HG03159 (cell line): ENCODE results near the gene SEC63.

Experiments
- ATAC-seq: cut with Tn5 transposase; IDR thresholded peaks from one replicate; pipeline ENCODE4 v1.9.1; 2021; ENCODE audit warnings: mild to moderate bottlenecking, moderate library complexity; ENCODE audit not compliant: unreplicated experiment

The SEC63 gene

GRCh38 chr6:107822176-107823046 lies 135.6 kb downstream of the SEC63 start:
- peak; percentile 47 for ATAC-seq

DNA sequence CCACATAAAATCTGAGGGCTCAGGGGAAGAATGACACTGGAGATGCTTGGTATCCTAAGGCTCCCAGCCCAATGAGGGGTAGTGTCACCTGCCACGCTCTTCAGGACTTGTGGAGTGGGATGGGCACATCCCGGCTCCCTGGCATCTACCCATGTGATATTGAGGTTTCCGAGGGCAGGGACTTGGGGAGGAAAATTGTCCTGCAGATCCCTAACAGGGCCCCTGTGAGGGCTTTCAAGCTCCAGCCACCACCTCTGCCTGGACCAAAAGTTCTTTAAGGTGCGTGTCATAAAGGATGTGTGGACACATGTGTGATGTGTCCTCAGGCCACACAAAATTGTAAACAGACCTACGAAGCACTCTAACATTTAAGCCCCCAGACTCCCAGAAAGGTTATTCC lies 136.4 kb downstream of the SEC63 start:
- ATAC-seq, result no peak

DNA sequence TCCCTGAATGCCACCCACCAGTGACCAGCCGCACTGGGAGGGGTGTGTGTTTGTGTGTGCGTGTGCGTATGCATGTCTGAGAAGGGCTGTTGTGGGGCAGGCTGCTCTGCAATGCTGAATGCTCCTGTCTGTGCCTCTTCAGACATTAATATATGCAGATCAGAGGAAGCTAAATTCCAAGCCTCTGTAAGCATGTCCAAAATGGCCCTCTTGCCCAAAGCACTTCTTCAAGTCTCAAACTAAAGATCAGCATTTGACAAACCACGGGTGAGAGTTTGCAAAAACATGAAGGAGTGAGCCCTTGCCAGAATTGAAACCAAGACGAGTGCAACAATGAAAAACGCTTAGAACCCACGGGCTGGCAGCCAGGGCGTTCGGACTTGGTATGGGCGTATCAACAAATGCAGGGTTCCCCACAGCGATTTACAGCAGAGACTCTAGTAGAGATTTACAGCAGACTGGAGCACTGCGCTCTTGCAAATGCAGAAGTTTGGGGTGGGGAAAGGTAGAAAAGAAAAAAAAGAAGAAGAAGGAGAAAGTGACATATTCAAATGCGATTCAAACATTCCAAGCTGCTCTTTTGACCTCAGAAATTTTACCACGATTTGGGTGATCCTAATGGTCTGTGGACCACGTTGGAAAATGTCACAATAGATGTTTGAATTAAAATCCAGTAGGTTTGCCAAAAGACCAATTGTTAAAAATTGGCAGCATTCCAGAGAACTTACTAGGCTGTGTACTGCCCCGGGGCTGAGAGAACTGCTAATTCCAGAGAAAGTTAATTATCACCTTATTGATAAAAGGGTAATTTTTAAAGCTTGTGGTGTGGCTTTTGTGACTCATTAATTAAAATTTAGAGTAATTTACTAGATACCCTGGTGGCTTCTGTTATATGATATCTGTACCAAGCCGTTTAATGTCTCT lies 137.4 kb downstream of the SEC63 start:
- no peak for ATAC-seq

- no peak for ATAC-seq
These were observed 138.1 kb downstream of the SEC63 start for GRCh38 chr6:107819964-107820337.

- ATAC-seq, result no peak
These were observed 138.8 kb downstream of the SEC63 start for GRCh38 chr6:107819217-107819616.

DNA sequence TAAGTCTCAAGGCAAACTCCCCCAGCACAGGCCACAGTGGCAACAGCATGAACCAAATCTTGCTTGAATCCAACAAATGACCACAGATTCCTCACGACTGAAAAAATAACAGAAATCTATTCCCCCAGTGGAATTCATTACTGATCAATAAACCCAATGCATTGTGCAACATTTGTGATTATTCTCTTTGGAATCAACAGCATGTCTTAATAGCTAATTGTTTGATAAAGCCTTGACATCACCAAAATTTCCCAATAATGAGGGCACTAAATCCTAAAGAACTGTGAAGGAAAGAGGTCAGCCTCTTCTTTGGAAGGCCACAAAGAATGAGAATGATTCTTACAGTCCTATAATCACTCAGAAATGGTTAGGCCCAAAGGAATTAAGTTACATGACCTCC lies 139.7 kb downstream of the SEC63 start:
- ATAC-seq, result no peak

- ATAC-seq, result no peak
These were observed 140.2 kb downstream of the SEC63 start for GRCh38 chr6:107817784-107818183.
